Esophagus muscularis mucosa (tissue), 4 donors: ENCODE results near the gene RNF39. TPM values are rescaled to one million over a fixed set of nuclear protein-coding genes. Genes with fewer than 3 reads are reported as not detected.
"Not testable (repeated sequence)": the region's sequence is repeated elsewhere in the genome, so short reads cannot be mapped to it uniquely, and the experiment has no call there.

Source experiments
- DNase-seq: peaks from one replicate; pipeline ENCODE4 v3.0.0-alpha.2; 2017; ENCODE audit errors: extremely low spot score
- H3K27ac ChIP-seq, 4 donors: fragments of 200-600 bp; sonication (generic); replicated peaks in 1 of 4; 1 replicate in 3 of 4; 2 replicates in 1 of 4; pipeline ENCODE4 v1.5.1; 2016 to 2019; ENCODE audit warnings: mild to moderate bottlenecking in 1 of 4
- H3K27me3 ChIP-seq, 4 donors: fragments of 200-600 bp; sonication (generic); one replicate each; pipeline versions ENCODE4 v1.5.1 to v1.6.0; 2016 to 2019
- H3K36me3 ChIP-seq, 4 donors: fragments of 200-600 bp; sonication (generic); one replicate each; pipeline ENCODE4 v1.5.1; 2016 to 2019
- H3K4me1 ChIP-seq, 4 donors: fragments of 200-600 bp; sonication (generic); one replicate each; pipeline ENCODE4 v1.5.1; 2016 to 2019
- H3K4me3 ChIP-seq, 4 donors: fragments of 200-600 bp; sonication (generic); 1 replicate in 2 of 4; 2 replicates in 2 of 4; pipeline ENCODE4 v1.5.1; 2016 to 2019; ENCODE audit warnings: mild to moderate bottlenecking in 4 of 4, moderate library complexity in 1 of 4
- H3K9me3 ChIP-seq, 4 donors: fragments of 200-600 bp; sonication (generic); 1 replicate in 3 of 4; 2 replicates in 1 of 4; pipeline ENCODE4 v1.5.1; 2016 to 2019
- CTCF ChIP-seq, 3 experiments: fragments of 200-600 bp in 2 of 3; fragments of 450-650 bp in 1 of 3; sonication (generic) in 2 of 3; IDR thresholded peaks; one replicate each; pipeline ENCODE4 v1.5.1; 2017 to 2019; ENCODE audit warnings: antibody characterized with exemption in 3 of 3, mild to moderate bottlenecking in 2 of 3, moderate library complexity in 1 of 3
- EP300 ChIP-seq: sonication (generic); formaldehyde crosslinking; IDR thresholded peaks from one replicate; pipeline ENCODE4 v1.6.1; 2017; ENCODE audit warnings: antibody characterized with exemption
- POLR2A ChIP-seq: fragments of 450-650 bp; IDR thresholded peaks from one replicate; pipeline ENCODE4 v1.6.1; 2017; ENCODE audit warnings: antibody characterized with exemption, moderate library complexity, mild to moderate bottlenecking, low read depth
- POLR2AphosphoS5 ChIP-seq, 2 donors: sonication (generic); formaldehyde crosslinking; IDR thresholded peaks; one replicate each; pipeline ENCODE4 v1.6.1; 2017; ENCODE audit warnings: antibody characterized with exemption in 2 of 2
- WGBS: methylation state at CpG from one replicate; pipeline ENCODE4 v1.1.5; 2018; 5-methylcytosine and 5-hydroxymethylcytosine counted together
- intact Hi-C: fragments of 100-400 bp; cut with DNase I; formaldehyde crosslinking; loops from one replicate; pipeline ENCODE4 v1.15.1; 2023
- total RNA-seq, 4 donors: library from RNA; depleted of rRNA; stranded (reverse); fragments of >200 nt; gene quantifications; one replicate each; pipeline versions ENCODE4 v1.1.0 to v1.2.1, GENCODE V29; 2016

Gene RNF39
- total RNA-seq = under 1 TPM in 1 of 4 donors, not detected in 3; 0.11 TPM

- Histone ChIP-seq H3K9me3 (no peaks in the 10 kb centered on the region), H3K36me3 (peaks cover 0 to under 1% (median 0%) of the 10 kb centered on the region in 4 donors), H3K27me3 (peaks cover 0 to 92% (median 48%) of the 10 kb centered on the region in 4 donors), H3K4me1 (peaks cover 24 to 36% (median 30%) of the 10 kb centered on the region in 4 donors), H3K27ac (no peak within 1 kb of the TSS), H3K4me3 (peak within 1 kb of the TSS; percentile 14 to 52 (median 28))
- no peak for DNase-seq
- TF ChIP-seq POLR2AphosphoS5 (IDR thresholded peaks at IDR 0.05) (no peak), CTCF (IDR thresholded peaks at IDR 0.05) (no peak), POLR2A (no peak), EP300 (no peak)
- intact Hi-C loops = no loop called here
- 3% methylated on average over 31 of the region's 64 CpGs for WGBS
Observed at GRCh38 chr6:30075094-30075789, at the start of gene RNF39. Gene RNF39, minus strand, starts transcription at chr6:30075769. Its CDS starts 184 bp downstream, at chr6:30075585.

- no peak for DNase-seq
- 20% methylated on average over 2 of the region's 2 CpGs for WGBS
- Histone ChIP-seq H3K36me3 (no peaks in the 10 kb centered on the region), H3K4me3 (no peak overlapping the region), H3K4me1 (peaks cover under 1 to 6% (median 5%) of the 10 kb centered on the region in 4 donors), H3K27ac (no peak overlapping the region), H3K9me3 (no peaks in the 10 kb centered on the region), H3K27me3 (peaks cover 0 to 38% (median 5%) of the 10 kb centered on the region in 4 donors)
- TF ChIP-seq POLR2A (no peak), CTCF (IDR thresholded peaks at IDR 0.05) (no peak), POLR2AphosphoS5 (IDR thresholded peaks at IDR 0.05) (no peak), EP300 (no peak)
- intact Hi-C loops = no loop called here
Observed at GRCh38 chr6:30122515-30122914, 46.9 kb upstream of the RNF39 start.

- H3K4me3 ChIP-seq = no peak overlapping the region
- DNase-seq = peak; percentile 60
- intact Hi-C loops = no loop called here
- H3K27me3 ChIP-seq = peaks cover 0 to 35% (median 0%) of the 10 kb centered on the region in 4 donors
- H3K36me3 ChIP-seq = no peaks in the 10 kb centered on the region
- H3K27ac ChIP-seq = no peak overlapping the region
- 77% methylated on average over 10 of the region's 10 CpGs for WGBS
- no peaks in the 10 kb centered on the region for H3K9me3 ChIP-seq
- TF ChIP-seq POLR2AphosphoS5 (IDR thresholded peaks at IDR 0.05) (no peak), POLR2A (no peak), CTCF (IDR thresholded peaks at IDR 0.05) (no peak), EP300 (no peak)
- no peaks in the 10 kb centered on the region for H3K4me1 ChIP-seq
Observed at GRCh38 chr6:30121446-30122366, 46.1 kb upstream of the RNF39 start.

GRCh38 chr6:30118691-30119090 is 43.1 kb upstream of the RNF39 start:
- H3K27me3 ChIP-seq = peaks cover 0 to 36% (median 0%) of the 10 kb centered on the region in 4 donors
- WGBS = 91% methylated on average over 5 of the region's 5 CpGs
- DNase-seq, H3K4me1 ChIP-seq, H3K27ac ChIP-seq, H3K9me3 ChIP-seq, H3K36me3 ChIP-seq, H3K4me3 ChIP-seq, intact Hi-C loops: not testable (repeated sequence)

- Histone ChIP-seq H3K27me3 (peaks cover 0 to 49% (median 5%) of the 10 kb centered on the region in 4 donors), H3K4me3 (no peak overlapping the region), H3K27ac (no peak overlapping the region), H3K4me1 (no peaks in the 10 kb centered on the region), H3K9me3 (no peaks in the 10 kb centered on the region), H3K36me3 (no peaks in the 10 kb centered on the region)
- no peak for DNase-seq
- TF ChIP-seq POLR2AphosphoS5 (IDR thresholded peaks at IDR 0.05) (no peak), CTCF (IDR thresholded peaks at IDR 0.05) (peak in 1 of 3 experiments; percentile 8), EP300 (no peak)
- 75% methylated on average over 6 of the region's 6 CpGs for WGBS
- intact Hi-C loops = no loop called here
Observed at GRCh38 chr6:30116724-30117123, 41.2 kb upstream of the RNF39 start.
